Liver (tissue), 9 donors: ENCODE data around the gene SLC44A1. TPM values are rescaled to one million over a fixed set of nuclear protein-coding genes. Genes with fewer than 3 reads are reported as not detected.

Experiments
- DNase-seq: peaks from one replicate; pipeline ENCODE4 v3.0.0-alpha.2; 2017; ENCODE audit warnings: low spot score
- H3K27ac ChIP-seq, 2 donors: one replicate each; pipeline ENCODE4 v1.7.0; 2013; ENCODE audit warnings: inconsistent platforms in 2 of 2, low read length in 2 of 2, control low read depth in 1 of 2, low read depth in 1 of 2, mild to moderate bottlenecking in 1 of 2
- H3K27me3 ChIP-seq, 4 donors: one replicate each; pipeline versions ENCODE4 v1.6.1 to v1.7.0; 2013; ENCODE audit warnings: low read length in 3 of 4, inconsistent platforms in 1 of 4, mild to moderate bottlenecking in 1 of 4, moderate library complexity in 1 of 4; ENCODE audit not compliant: control insufficient read depth in 4 of 4, insufficient read depth in 4 of 4
- H3K36me3 ChIP-seq, 4 donors: one replicate each; pipeline versions ENCODE4 v1.6.1 to v1.7.0; 2013; ENCODE audit warnings: low read length in 3 of 4, mild to moderate bottlenecking in 3 of 4, low read depth in 1 of 4, moderate library complexity in 1 of 4; ENCODE audit not compliant: control insufficient read depth in 4 of 4, insufficient read depth in 3 of 4
- H3K4me1 ChIP-seq, 4 donors: one replicate each; pipeline versions ENCODE4 v1.6.1 to v1.7.0; 2013; ENCODE audit warnings: low read length in 3 of 4, mild to moderate bottlenecking in 3 of 4, moderate library complexity in 1 of 4; ENCODE audit not compliant: control insufficient read depth in 4 of 4, insufficient read depth in 4 of 4
- H3K4me3 ChIP-seq, 3 donors: one replicate each; pipeline versions ENCODE4 v1.6.1 to v1.7.0; 2013; ENCODE audit warnings: low read length in 3 of 3, control low read depth in 1 of 3, low read depth in 1 of 3, mild to moderate bottlenecking in 1 of 3
- H3K9ac ChIP-seq, 2 donors: one replicate each; pipeline ENCODE4 v1.7.0; 2013; ENCODE audit warnings: low read length in 2 of 2, mild to moderate bottlenecking in 2 of 2, moderate library complexity in 2 of 2, control low read depth in 1 of 2, low read depth in 1 of 2
- H3K9me3 ChIP-seq, 4 donors: one replicate each; pipeline versions ENCODE4 v1.6.1 to v1.7.0; 2013; ENCODE audit warnings: low read length in 3 of 4; ENCODE audit not compliant: control insufficient read depth in 4 of 4
- CTCF ChIP-seq: fragments of 150-350 bp; IDR thresholded peaks from 2 replicates; pipeline ENCODE4 v1.5.1; 2017; ENCODE audit warnings: improper control_type of control experiment, low read depth, low read length; ENCODE audit not compliant: missing input control
- EGR1 ChIP-seq, 2 donors: IDR thresholded peaks; 2 replicates each; pipeline ENCODE4 v1.6.1; 2016 to 2018; ENCODE audit warnings: antibody characterized with exemption in 2 of 2, low read depth in 2 of 2
- FOXA1 ChIP-seq: IDR thresholded peaks from 2 replicates; pipeline ENCODE4 v1.6.1; 2016; ENCODE audit warnings: antibody characterized with exemption
- FOXA2 ChIP-seq: IDR thresholded peaks from 2 replicates; pipeline ENCODE4 v1.6.1; 2016; ENCODE audit warnings: antibody characterized with exemption
- GABPA ChIP-seq, 2 donors: IDR thresholded peaks in 1 of 2; conservative IDR thresholded peaks in 1 of 2; 2 replicates each; pipeline ENCODE4 v1.6.1; 2016; ENCODE audit warnings: antibody characterized with exemption in 2 of 2, mild to moderate bottlenecking in 1 of 2, moderate library complexity in 1 of 2
- HNF4A ChIP-seq, 2 donors: conservative IDR thresholded peaks; 2 replicates each; pipeline ENCODE4 v1.6.1; 2016; ENCODE audit warnings: antibody characterized with exemption in 2 of 2, mild to moderate bottlenecking in 2 of 2
- HNF4G ChIP-seq: IDR thresholded peaks from 2 replicates; pipeline ENCODE4 v1.6.1; 2016; ENCODE audit warnings: antibody characterized with exemption
- JUND ChIP-seq, 2 donors: IDR thresholded peaks; 2 replicates each; pipeline ENCODE4 v1.6.1; 2016; ENCODE audit warnings: antibody characterized with exemption in 2 of 2
- NR2F2 ChIP-seq: IDR thresholded peaks from 2 replicates; pipeline ENCODE4 v1.6.1; 2016; ENCODE audit warnings: antibody characterized with exemption
- RAD21 ChIP-seq, 2 donors: IDR thresholded peaks; 2 replicates each; pipeline ENCODE4 v1.6.1; 2016; ENCODE audit warnings: antibody characterized with exemption in 2 of 2, mild to moderate bottlenecking in 2 of 2
- RXRA ChIP-seq, 2 donors: IDR thresholded peaks; 2 replicates each; pipeline ENCODE4 v1.6.1; 2017 to 2018; ENCODE audit warnings: antibody characterized with exemption in 2 of 2, mild to moderate bottlenecking in 1 of 2
- SP1 ChIP-seq: IDR thresholded peaks from 2 replicates; pipeline ENCODE4 v1.6.1; 2018; ENCODE audit warnings: antibody characterized with exemption, mild to moderate bottlenecking
- TAF1 ChIP-seq: conservative IDR thresholded peaks from 2 replicates; pipeline ENCODE4 v1.6.1; 2016; ENCODE audit warnings: antibody characterized with exemption, mild to moderate bottlenecking
- YY1 ChIP-seq: IDR thresholded peaks from 2 replicates; pipeline ENCODE4 v1.6.1; 2016; ENCODE audit warnings: antibody characterized with exemption, mild to moderate bottlenecking
- WGBS: extraction: QIAGEN DNeasy Blood & Tissue Kit; methylation state at CpG from one replicate; pipeline ENCODE4 v1.1.7; 2013; 5-methylcytosine and 5-hydroxymethylcytosine counted together
- polyA plus RNA-seq, 2 donors: library from polyadenylated mRNA; stranded (reverse) in 1 of 2; unstranded in 1 of 2; fragments of 200-250 nt in 1 of 2; fragments of >200 nt in 1 of 2; fragmentation: Nextera tagmentation in 1 of 2; extraction: Ambion mirVana in 1 of 2; gene quantifications; one replicate each; pipeline versions ENCODE4 v1.2.1 to v1.2.3, GENCODE V29; 2013 to 2015
- total RNA-seq, 2 donors: library from RNA; depleted of rRNA; stranded (reverse); fragments of >200 nt; gene quantifications; one replicate each; pipeline ENCODE4 v1.2.3, GENCODE V29; 2014
- TF ChIP-seq, protein P1 (sequence below): IDR thresholded peaks from 2 replicates; pipeline ENCODE4 v1.6.1; 2016; ENCODE audit warnings: antibody characterized with exemption
- TF ChIP-seq, protein P2 (sequence below): IDR thresholded peaks from 2 replicates; pipeline ENCODE4 v1.6.1; 2016; ENCODE audit warnings: antibody characterized with exemption
- TF ChIP-seq, protein P3 (sequence below): IDR thresholded peaks from 2 replicates; pipeline ENCODE4 v1.6.1; 2016; ENCODE audit warnings: antibody characterized with exemption, mild to moderate bottlenecking
- TF ChIP-seq, protein P4 (sequence below): IDR thresholded peaks from 2 replicates; pipeline ENCODE4 v1.6.1; 2016; ENCODE audit warnings: antibody characterized with exemption
- donor health status: healthy.
- donor health status: healthy.
- donor health status: healthy.
- donor health status: healthy.
- donor health status: healthy.

SLC44A1 gene
- total and polyA plus RNA-seq, 4 donors, result 18.1 to 73.1 (median 53.1) TPM

- no peak for TF ChIP-seq YY1
- Histone ChIP-seq H3K4me3 (no peak overlapping the region), H3K27me3 (no peaks in the 10 kb centered on the region), H3K9me3 (no peaks in the 10 kb centered on the region), H3K27ac (no peak overlapping the region), H3K36me3 (no peaks in the 10 kb centered on the region), H3K9ac (no peak overlapping the region), H3K4me1 (peaks cover 0 to 6% (median 1%) of the 10 kb centered on the region in 4 donors)
- WGBS, result 100% methylated on average over 1 of the region's 1 CpG
- DNase-seq, result no peak
Observed at GRCh38 chr9:105273731-105274130, 29.3 kb downstream of the SLC44A1 start.

DNA sequence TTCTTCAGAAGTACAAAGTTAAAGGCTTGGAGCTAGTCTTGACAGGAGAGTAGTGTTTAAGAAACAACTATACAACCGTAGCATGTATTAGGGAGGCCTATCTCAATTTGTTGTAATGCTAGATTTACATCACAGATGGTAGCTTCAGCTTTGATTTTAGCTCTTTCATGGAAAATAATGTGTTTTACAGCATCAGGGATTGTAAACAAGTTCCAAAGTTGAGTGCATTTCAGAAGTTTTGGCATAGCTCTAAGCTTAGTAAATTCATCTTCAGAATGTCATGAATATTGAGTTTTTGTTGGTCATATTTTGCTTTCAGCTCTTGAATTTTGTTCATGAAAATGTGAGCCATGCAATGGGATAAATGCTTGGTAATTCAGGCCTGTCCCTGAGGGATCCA is 30.7 kb downstream of the SLC44A1 start:
- H3K4me3 ChIP-seq, result no peak overlapping the region
- H3K27me3 ChIP-seq, result no peaks in the 10 kb centered on the region
- no peak for DNase-seq
- TF ChIP-seq FOXA1, result no peak
- no peak for TF ChIP-seq HNF4G
- TF ChIP-seq, protein P1, sequence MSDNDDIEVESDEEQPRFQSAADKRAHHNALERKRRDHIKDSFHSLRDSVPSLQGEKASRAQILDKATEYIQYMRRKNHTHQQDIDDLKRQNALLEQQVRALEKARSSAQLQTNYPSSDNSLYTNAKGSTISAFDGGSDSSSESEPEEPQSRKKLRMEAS, result no peak
- H3K36me3 ChIP-seq, result no peaks in the 10 kb centered on the region
- H3K4me1 ChIP-seq, result peaks cover 0 to 6% (median 2%) of the 10 kb centered on the region in 4 donors
- no peak overlapping the region for H3K9ac ChIP-seq
- H3K27ac ChIP-seq, result no peak overlapping the region
- WGBS, result 93% methylated on average over 1 of the region's 1 CpG
- no peaks in the 10 kb centered on the region for H3K9me3 ChIP-seq

GRCh38 chr9:105275938-105276337 is 31.5 kb downstream of the SLC44A1 start:
- Histone ChIP-seq H3K4me3 (no peak overlapping the region), H3K9me3 (no peaks in the 10 kb centered on the region), H3K27ac (no peak overlapping the region), H3K36me3 (no peaks in the 10 kb centered on the region), H3K27me3 (no peaks in the 10 kb centered on the region), H3K4me1 (peaks cover 0 to 6% (median 2%) of the 10 kb centered on the region in 4 donors), H3K9ac (no peak overlapping the region)
- no peak for DNase-seq
- 93% methylated on average over 6 of the region's 6 CpGs for WGBS
- TF ChIP-seq, protein P2, sequence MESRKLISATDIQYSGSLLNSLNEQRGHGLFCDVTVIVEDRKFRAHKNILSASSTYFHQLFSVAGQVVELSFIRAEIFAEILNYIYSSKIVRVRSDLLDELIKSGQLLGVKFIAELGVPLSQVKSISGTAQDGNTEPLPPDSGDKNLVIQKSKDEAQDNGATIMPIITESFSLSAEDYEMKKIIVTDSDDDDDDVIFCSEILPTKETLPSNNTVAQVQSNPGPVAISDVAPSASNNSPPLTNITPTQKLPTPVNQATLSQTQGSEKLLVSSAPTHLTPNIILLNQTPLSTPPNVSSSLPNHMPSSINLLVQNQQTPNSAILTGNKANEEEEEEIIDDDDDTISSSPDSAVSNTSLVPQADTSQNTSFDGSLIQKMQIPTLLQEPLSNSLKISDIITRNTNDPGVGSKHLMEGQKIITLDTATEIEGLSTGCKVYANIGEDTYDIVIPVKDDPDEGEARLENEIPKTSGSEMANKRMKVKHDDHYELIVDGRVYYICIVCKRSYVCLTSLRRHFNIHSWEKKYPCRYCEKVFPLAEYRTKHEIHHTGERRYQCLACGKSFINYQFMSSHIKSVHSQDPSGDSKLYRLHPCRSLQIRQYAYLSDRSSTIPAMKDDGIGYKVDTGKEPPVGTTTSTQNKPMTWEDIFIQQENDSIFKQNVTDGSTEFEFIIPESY, result no peak
- no peak for TF ChIP-seq NR2F2
- TF ChIP-seq RAD21 (IDR thresholded peaks at IDR 0.05), result no peak
- no peak for TF ChIP-seq HNF4A (conservative IDR thresholded peaks at IDR 0.05)
- no peak for TF ChIP-seq JUND (IDR thresholded peaks at IDR 0.05)
- TF ChIP-seq, protein P1, result no peak
- TF ChIP-seq, protein P3, sequence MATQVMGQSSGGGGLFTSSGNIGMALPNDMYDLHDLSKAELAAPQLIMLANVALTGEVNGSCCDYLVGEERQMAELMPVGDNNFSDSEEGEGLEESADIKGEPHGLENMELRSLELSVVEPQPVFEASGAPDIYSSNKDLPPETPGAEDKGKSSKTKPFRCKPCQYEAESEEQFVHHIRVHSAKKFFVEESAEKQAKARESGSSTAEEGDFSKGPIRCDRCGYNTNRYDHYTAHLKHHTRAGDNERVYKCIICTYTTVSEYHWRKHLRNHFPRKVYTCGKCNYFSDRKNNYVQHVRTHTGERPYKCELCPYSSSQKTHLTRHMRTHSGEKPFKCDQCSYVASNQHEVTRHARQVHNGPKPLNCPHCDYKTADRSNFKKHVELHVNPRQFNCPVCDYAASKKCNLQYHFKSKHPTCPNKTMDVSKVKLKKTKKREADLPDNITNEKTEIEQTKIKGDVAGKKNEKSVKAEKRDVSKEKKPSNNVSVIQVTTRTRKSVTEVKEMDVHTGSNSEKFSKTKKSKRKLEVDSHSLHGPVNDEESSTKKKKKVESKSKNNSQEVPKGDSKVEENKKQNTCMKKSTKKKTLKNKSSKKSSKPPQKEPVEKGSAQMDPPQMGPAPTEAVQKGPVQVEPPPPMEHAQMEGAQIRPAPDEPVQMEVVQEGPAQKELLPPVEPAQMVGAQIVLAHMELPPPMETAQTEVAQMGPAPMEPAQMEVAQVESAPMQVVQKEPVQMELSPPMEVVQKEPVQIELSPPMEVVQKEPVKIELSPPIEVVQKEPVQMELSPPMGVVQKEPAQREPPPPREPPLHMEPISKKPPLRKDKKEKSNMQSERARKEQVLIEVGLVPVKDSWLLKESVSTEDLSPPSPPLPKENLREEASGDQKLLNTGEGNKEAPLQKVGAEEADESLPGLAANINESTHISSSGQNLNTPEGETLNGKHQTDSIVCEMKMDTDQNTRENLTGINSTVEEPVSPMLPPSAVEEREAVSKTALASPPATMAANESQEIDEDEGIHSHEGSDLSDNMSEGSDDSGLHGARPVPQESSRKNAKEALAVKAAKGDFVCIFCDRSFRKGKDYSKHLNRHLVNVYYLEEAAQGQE, result no peak
- no peak for TF ChIP-seq GABPA (IDR thresholded peaks at IDR 0.05 in 1 of 2, conservative IDR thresholded peaks at IDR 0.05 in 1 of 2)
- no peak for TF ChIP-seq TAF1
- TF ChIP-seq, protein P4, sequence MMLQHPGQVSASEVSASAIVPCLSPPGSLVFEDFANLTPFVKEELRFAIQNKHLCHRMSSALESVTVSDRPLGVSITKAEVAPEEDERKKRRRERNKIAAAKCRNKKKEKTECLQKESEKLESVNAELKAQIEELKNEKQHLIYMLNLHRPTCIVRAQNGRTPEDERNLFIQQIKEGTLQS, result no peak
- no peak for TF ChIP-seq RXRA (IDR thresholded peaks at IDR 0.05)
- no peak for TF ChIP-seq YY1
- no peak for TF ChIP-seq FOXA2
- TF ChIP-seq EGR1 (IDR thresholded peaks at IDR 0.05; ENCODE audit: low read depth in 2 of 2), result no peak
- TF ChIP-seq FOXA1, result no peak
- TF ChIP-seq CTCF, result no peak
- no peak for TF ChIP-seq SP1
- TF ChIP-seq HNF4G, result no peak
